NB4 (cell line): ENCODE results near the gene SNRPB2.

Experiments used
- POLR2A ChIP-seq: IDR thresholded peaks from 2 replicates; pipeline ENCODE4 v1.6.1; 2011; ENCODE audit warnings: mild to moderate bottlenecking; ENCODE audit not compliant: insufficient read length; ENCODE audit errors: extremely low read depth
- TF ChIP-seq, protein P1 (sequence below): IDR thresholded peaks from one replicate; pipeline ENCODE4 v1.5.1; 2012; ENCODE audit warnings: low read depth, low read length

DNA sequence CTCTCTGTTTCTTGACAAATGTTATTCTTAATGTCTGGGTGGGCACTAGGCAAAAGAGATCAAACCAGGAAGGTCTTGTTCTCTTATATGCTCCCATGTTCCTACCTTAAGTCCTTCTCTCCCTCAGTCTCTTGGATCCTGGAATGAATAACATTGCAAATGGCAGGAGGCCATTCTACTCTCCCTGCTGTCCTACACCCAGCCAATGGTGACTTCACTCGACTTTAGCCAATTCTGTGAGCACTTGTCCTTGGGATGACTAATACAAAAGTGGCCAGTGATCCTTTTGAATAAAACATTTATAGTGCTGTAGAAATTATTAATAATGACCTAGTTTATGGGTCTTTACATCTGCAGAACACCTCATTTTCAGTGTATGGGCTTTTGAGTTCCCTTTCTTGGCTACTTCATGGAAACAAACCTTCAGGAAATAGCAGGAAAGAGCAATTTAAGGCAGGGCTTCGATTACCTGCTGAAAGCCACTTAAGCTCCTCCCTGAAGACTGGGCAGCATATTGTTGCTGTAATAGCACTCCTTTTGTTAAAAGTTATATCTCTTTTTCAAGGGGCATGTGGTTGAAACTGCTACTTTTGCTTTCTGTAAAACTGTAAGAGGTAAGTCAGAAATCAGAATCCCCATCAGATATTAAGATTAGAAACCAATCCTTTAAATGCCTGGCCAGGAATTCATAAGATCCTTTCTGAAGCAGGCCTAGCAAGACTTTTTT is 28.8 kb downstream of the SNRPB2 start:
- TF ChIP-seq, protein P1, sequence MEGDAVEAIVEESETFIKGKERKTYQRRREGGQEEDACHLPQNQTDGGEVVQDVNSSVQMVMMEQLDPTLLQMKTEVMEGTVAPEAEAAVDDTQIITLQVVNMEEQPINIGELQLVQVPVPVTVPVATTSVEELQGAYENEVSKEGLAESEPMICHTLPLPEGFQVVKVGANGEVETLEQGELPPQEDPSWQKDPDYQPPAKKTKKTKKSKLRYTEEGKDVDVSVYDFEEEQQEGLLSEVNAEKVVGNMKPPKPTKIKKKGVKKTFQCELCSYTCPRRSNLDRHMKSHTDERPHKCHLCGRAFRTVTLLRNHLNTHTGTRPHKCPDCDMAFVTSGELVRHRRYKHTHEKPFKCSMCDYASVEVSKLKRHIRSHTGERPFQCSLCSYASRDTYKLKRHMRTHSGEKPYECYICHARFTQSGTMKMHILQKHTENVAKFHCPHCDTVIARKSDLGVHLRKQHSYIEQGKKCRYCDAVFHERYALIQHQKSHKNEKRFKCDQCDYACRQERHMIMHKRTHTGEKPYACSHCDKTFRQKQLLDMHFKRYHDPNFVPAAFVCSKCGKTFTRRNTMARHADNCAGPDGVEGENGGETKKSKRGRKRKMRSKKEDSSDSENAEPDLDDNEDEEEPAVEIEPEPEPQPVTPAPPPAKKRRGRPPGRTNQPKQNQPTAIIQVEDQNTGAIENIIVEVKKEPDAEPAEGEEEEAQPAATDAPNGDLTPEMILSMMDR: no peak
- TF ChIP-seq POLR2A: no peak
